ENCODE results near the gene RBMS1.

The RBMS1 gene

DNA sequence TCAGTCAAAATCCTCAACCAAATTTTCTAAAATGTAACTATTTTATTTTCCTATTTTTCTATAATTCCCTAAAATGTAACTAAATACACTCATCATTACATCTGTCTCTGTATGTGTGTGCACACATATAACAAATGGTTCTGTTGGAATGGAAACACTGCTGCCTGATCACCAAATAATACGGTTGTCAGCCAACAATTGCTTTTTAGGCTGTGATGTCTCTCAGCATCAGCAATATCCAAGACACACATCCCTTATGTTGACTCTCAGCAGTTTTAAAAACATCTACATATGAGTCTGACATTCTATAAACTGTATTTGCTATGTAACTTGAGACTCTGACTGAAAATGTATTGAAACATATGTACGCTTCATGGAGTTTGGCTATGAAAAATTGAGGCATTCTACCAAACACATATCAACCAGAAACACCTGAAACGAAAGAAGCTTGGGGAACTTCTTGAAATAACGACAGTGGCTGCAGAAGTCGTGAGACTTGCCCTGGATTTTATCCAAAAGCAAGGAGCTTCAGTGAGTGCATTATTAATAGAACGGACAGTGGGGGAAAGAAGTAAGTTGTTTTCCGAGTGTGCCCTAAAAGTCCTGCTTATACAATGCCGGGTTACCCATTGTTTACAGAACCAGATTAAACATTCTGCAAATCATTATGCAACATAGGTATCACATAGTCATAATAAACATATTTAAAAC is 183.3 kb downstream of the RBMS1 start:
- H3K9me3 ChIP-seq (ENCODE audit: insufficient read depth, low read length) = no peaks in the 10 kb centered on the region
- no peaks in the 10 kb centered on the region for H4K20me1 ChIP-seq (ENCODE audit: insufficient read depth, low read length)
- no peak overlapping the region for H3K4me2 ChIP-seq (ENCODE audit: low read length)
- H2AFZ ChIP-seq (ENCODE audit: low read depth, low read length) = no peak overlapping the region
- TF ChIP-seq, protein P1, sequence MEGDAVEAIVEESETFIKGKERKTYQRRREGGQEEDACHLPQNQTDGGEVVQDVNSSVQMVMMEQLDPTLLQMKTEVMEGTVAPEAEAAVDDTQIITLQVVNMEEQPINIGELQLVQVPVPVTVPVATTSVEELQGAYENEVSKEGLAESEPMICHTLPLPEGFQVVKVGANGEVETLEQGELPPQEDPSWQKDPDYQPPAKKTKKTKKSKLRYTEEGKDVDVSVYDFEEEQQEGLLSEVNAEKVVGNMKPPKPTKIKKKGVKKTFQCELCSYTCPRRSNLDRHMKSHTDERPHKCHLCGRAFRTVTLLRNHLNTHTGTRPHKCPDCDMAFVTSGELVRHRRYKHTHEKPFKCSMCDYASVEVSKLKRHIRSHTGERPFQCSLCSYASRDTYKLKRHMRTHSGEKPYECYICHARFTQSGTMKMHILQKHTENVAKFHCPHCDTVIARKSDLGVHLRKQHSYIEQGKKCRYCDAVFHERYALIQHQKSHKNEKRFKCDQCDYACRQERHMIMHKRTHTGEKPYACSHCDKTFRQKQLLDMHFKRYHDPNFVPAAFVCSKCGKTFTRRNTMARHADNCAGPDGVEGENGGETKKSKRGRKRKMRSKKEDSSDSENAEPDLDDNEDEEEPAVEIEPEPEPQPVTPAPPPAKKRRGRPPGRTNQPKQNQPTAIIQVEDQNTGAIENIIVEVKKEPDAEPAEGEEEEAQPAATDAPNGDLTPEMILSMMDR (IDR thresholded peaks at IDR 0.05; ENCODE audit: low read depth, low read length) = no peak
- TF ChIP-seq EZH2phosphoT487 (IDR thresholded peaks at IDR 0.05; ENCODE audit: low read depth) = no peak
- H3K4me3 ChIP-seq (ENCODE audit: low read length) = no peak overlapping the region
- no peaks in the 10 kb centered on the region for H3K4me1 ChIP-seq (ENCODE audit: low read length)
- no peaks in the 10 kb centered on the region for H3K79me2 ChIP-seq (ENCODE audit: low read length)
- H3K27me3 ChIP-seq (ENCODE audit: low read depth, low read length) = no peaks in the 10 kb centered on the region
- no peaks in the 10 kb centered on the region for H3K36me3 ChIP-seq (replicated peaks; ENCODE audit: low read depth, low read length)
- no peak overlapping the region for H3K27ac ChIP-seq (ENCODE audit: low read length)
- no peak overlapping the region for H3K9ac ChIP-seq (ENCODE audit: low read length)

- Histone ChIP-seq H3K9me3 (ENCODE audit: insufficient read depth, low read length) (no peaks in the 10 kb centered on the region), H3K36me3 (replicated peaks; ENCODE audit: low read depth, low read length) (no peaks in the 10 kb centered on the region), H3K79me2 (ENCODE audit: low read length) (no peaks in the 10 kb centered on the region), H3K4me3 (ENCODE audit: low read length) (no peak overlapping the region), H3K27ac (ENCODE audit: low read length) (no peak overlapping the region), H3K9ac (ENCODE audit: low read length) (no peak overlapping the region), H3K4me1 (ENCODE audit: low read length) (no peaks in the 10 kb centered on the region), H2AFZ (ENCODE audit: low read depth, low read length) (no peak overlapping the region), H3K27me3 (ENCODE audit: low read depth, low read length) (no peaks in the 10 kb centered on the region), H3K4me2 (ENCODE audit: low read length) (no peak overlapping the region), H4K20me1 (ENCODE audit: insufficient read depth, low read length) (no peaks in the 10 kb centered on the region)
- TF ChIP-seq, protein P1 (IDR thresholded peaks at IDR 0.05; ENCODE audit: low read depth, low read length) = no peak
- no peak for TF ChIP-seq EZH2phosphoT487 (IDR thresholded peaks at IDR 0.05; ENCODE audit: low read depth)
Measured at GRCh38 chr2:160309585-160309984, 184.0 kb downstream of the RBMS1 start.

- Histone ChIP-seq H3K27ac (ENCODE audit: low read length) (no peak overlapping the region), H3K4me2 (ENCODE audit: low read length) (no peak overlapping the region), H3K9me3 (ENCODE audit: insufficient read depth, low read length) (no peaks in the 10 kb centered on the region), H4K20me1 (ENCODE audit: insufficient read depth, low read length) (no peaks in the 10 kb centered on the region), H3K9ac (ENCODE audit: low read length) (no peak overlapping the region), H3K27me3 (ENCODE audit: low read depth, low read length) (no peaks in the 10 kb centered on the region), H3K36me3 (replicated peaks; ENCODE audit: low read depth, low read length) (no peaks in the 10 kb centered on the region), H3K4me3 (ENCODE audit: low read length) (no peak overlapping the region), H3K4me1 (ENCODE audit: low read length) (no peaks in the 10 kb centered on the region), H3K79me2 (ENCODE audit: low read length) (no peaks in the 10 kb centered on the region), H2AFZ (ENCODE audit: low read depth, low read length) (no peak overlapping the region)
- no peak for TF ChIP-seq EZH2phosphoT487 (IDR thresholded peaks at IDR 0.05; ENCODE audit: low read depth)
- TF ChIP-seq, protein P1 (IDR thresholded peaks at IDR 0.05; ENCODE audit: low read depth, low read length) = no peak
Measured at GRCh38 chr2:160308915-160309314, 184.7 kb downstream of the RBMS1 start.

DNA sequence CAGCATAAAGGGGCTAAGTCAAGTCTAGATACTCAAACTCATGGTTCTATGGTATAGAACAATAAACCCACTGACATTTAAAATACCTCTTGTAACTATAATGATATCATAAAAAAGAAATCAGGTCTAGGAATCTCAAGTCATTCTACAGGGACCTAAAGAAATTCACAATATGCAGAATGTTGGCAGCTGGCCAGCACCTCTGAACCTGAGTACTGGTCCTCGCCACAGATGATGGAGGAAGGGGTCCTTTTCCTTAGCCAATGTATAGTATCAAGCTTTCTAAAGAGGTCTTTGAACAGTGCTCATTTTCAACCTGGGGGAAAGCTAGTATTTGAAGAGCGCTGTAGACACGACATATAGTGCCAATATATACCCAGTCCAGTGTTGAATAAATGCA is 185.1 kb downstream of the RBMS1 start:
- H3K36me3 ChIP-seq (replicated peaks; ENCODE audit: low read depth, low read length) = no peaks in the 10 kb centered on the region
- no peak overlapping the region for H3K27ac ChIP-seq (ENCODE audit: low read length)
- H3K79me2 ChIP-seq (ENCODE audit: low read length) = no peaks in the 10 kb centered on the region
- H3K4me1 ChIP-seq (ENCODE audit: low read length) = no peaks in the 10 kb centered on the region
- no peaks in the 10 kb centered on the region for H3K9me3 ChIP-seq (ENCODE audit: insufficient read depth, low read length)
- H3K9ac ChIP-seq (ENCODE audit: low read length) = no peak overlapping the region
- no peaks in the 10 kb centered on the region for H3K27me3 ChIP-seq (ENCODE audit: low read depth, low read length)
- no peak overlapping the region for H3K4me3 ChIP-seq (ENCODE audit: low read length)
- no peak overlapping the region for H2AFZ ChIP-seq (ENCODE audit: low read depth, low read length)
- H4K20me1 ChIP-seq (ENCODE audit: insufficient read depth, low read length) = no peaks in the 10 kb centered on the region
- TF ChIP-seq EZH2phosphoT487 (IDR thresholded peaks at IDR 0.05; ENCODE audit: low read depth) = no peak
- H3K4me2 ChIP-seq (ENCODE audit: low read length) = no peak overlapping the region

Measured in OCI-LY3 (cell line).